DOHH2 (cell line): ENCODE measurements around the gene UQCRFS1.

Source experiments
- H3F3A ChIP-seq: fragments of 200-600 bp; sonication (generic), shearing (Covaris generic); 2 replicates; pipeline ENCODE4 v1.6.0; 2016; ENCODE audit warnings: antibody characterized with exemption, mild to moderate bottlenecking; ENCODE audit not compliant: control insufficient read depth, insufficient read depth
- H3K27ac ChIP-seq: fragments of 200-600 bp; sonication (generic); 2 replicates; pipeline ENCODE4 v1.5.1; 2014; ENCODE audit warnings: low read depth, mild to moderate bottlenecking, low read length, moderate library complexity
- H3K27me3 ChIP-seq: fragments of 200-600 bp; sonication (generic); 2 replicates; pipeline ENCODE4 v1.6.1; 2014; ENCODE audit warnings: mild to moderate bottlenecking, low read length, mixed read lengths; ENCODE audit not compliant: control insufficient read depth
- H3K36me3 ChIP-seq: fragments of 200-600 bp; sonication (generic); 2 replicates; pipeline ENCODE4 v1.6.1; 2014; ENCODE audit warnings: mild to moderate bottlenecking, low read length, moderate library complexity, mixed read lengths; ENCODE audit not compliant: control insufficient read depth
- H3K4me1 ChIP-seq: fragments of 200-600 bp; sonication (generic); 2 replicates; pipeline ENCODE4 v1.6.1; 2014; ENCODE audit warnings: mild to moderate bottlenecking, low read length, mixed read lengths; ENCODE audit not compliant: control insufficient read depth
- H3K4me2 ChIP-seq: fragments of 200-600 bp; sonication (generic); 2 replicates; pipeline ENCODE4 v1.6.0; 2014; ENCODE audit warnings: mild to moderate bottlenecking, low read length, moderate library complexity
- H3K4me3 ChIP-seq: fragments of 200-600 bp; sonication (generic); 2 replicates; pipeline ENCODE4 v1.5.1; 2014; ENCODE audit warnings: mild to moderate bottlenecking, low read length, mixed read lengths
- H3K79me2 ChIP-seq: fragments of 200-600 bp; sonication (generic); 2 replicates; pipeline ENCODE4 v1.6.1; 2014; ENCODE audit warnings: mild to moderate bottlenecking, low read length, mixed read lengths; ENCODE audit not compliant: control insufficient read depth
- H3K9me2 ChIP-seq: fragments of 200-600 bp; sonication (generic); replicated peaks from 2 replicates; pipeline ENCODE4 v1.6.1; 2014; ENCODE audit warnings: mild to moderate bottlenecking, low read length, mixed read lengths; ENCODE audit not compliant: control insufficient read depth
- H3K9me3 ChIP-seq: fragments of 200-600 bp; sonication (generic); 2 replicates; pipeline ENCODE4 v1.6.1; 2014; ENCODE audit warnings: antibody characterized with exemption, low read length, mixed read lengths; ENCODE audit not compliant: control insufficient read depth, insufficient read depth
- H4K20me1 ChIP-seq: fragments of 200-600 bp; sonication (generic); 2 replicates; pipeline ENCODE4 v1.6.0; 2014; ENCODE audit warnings: low read depth, mild to moderate bottlenecking, antibody characterized with exemption, low read length, moderate library complexity; ENCODE audit not compliant: control insufficient read depth, insufficient read depth
- CTCF ChIP-seq: fragments of 200-600 bp; sonication (generic); IDR thresholded peaks from one replicate; pipeline ENCODE4 v1.5.1; 2014; ENCODE audit warnings: antibody characterized with exemption, mild to moderate bottlenecking, low read depth, low read length; ENCODE audit not compliant: poor library complexity, severe bottlenecking
- EZH2phosphoT487 ChIP-seq: fragments of 200-600 bp; sonication (generic); IDR thresholded peaks from 2 replicates; pipeline ENCODE4 v1.6.1; 2017; ENCODE audit warnings: borderline replicate concordance, mild to moderate bottlenecking, antibody characterized with exemption, low read length, moderate library complexity, mixed read lengths

The UQCRFS1 gene

DNA sequence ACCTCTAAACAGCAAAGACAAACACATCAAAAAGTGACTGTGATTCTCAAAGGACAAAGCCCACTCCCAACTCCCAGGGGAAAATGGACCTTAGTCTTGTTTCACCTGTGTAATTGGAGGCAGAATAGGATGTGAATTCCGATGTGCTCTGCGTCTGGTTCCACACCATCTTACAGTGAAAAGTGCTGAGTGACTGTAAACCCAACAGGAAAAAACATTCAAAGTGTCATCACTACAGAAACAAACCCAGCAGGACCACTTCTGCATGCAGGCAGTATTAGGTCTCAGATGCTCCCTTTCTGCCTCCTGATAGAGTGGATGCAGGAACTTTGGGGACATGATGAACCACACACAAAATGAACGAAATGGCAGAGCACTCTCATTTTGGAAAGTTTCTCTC lies 6.5 kb downstream of the UQCRFS1 start:
- Histone ChIP-seq H3K79me2 (peaks cover 54% of the 10 kb centered on the region), H3K27ac (no peak overlapping the region), H3K36me3 (peaks cover 53% of the 10 kb centered on the region)

GRCh38 chr19:29202281-29202680 lies 10.7 kb downstream of the UQCRFS1 start:
- no peak overlapping the region for H3K4me2 ChIP-seq
- H3K36me3 ChIP-seq, result peaks cover 19% of the 10 kb centered on the region
- no peaks in the 10 kb centered on the region for H3K9me3 ChIP-seq
- H4K20me1 ChIP-seq, result peaks cover 9% of the 10 kb centered on the region; the same call in 1 of the 2 replicates
- H3K4me1 ChIP-seq, result no peaks in the 10 kb centered on the region
- H3K27ac ChIP-seq, result no peak overlapping the region
- peaks cover 10% of the 10 kb centered on the region; the same call in 1 of the 2 replicates for H3F3A ChIP-seq
- peaks cover 13% of the 10 kb centered on the region for H3K79me2 ChIP-seq
- H3K9me2 ChIP-seq, result no peaks in the 10 kb centered on the region
- TF ChIP-seq CTCF, result no peak
- TF ChIP-seq EZH2phosphoT487, result no peak
- no peaks in the 10 kb centered on the region for H3K27me3 ChIP-seq
- H3K4me3 ChIP-seq, result no peak overlapping the region

More for the DNA sequence above, 6.5 kb downstream of the UQCRFS1 start:
- no peaks in the 10 kb centered on the region for H3K27me3 ChIP-seq
- H3F3A ChIP-seq, result peaks cover 10% of the 10 kb centered on the region; the same call in 1 of the 2 replicates
- no peaks in the 10 kb centered on the region for H3K9me3 ChIP-seq
- no peak overlapping the region for H3K4me3 ChIP-seq
- H3K4me1 ChIP-seq, result peaks cover 4% of the 10 kb centered on the region
- no peak overlapping the region for H3K4me2 ChIP-seq
- peaks cover 22% of the 10 kb centered on the region for H4K20me1 ChIP-seq
- TF ChIP-seq CTCF (no peak), EZH2phosphoT487 (no peak)
- H3K9me2 ChIP-seq, result no peaks in the 10 kb centered on the region

GRCh38 chr19:29201855-29202254 lies 11.1 kb downstream of the UQCRFS1 start:
- Histone ChIP-seq H4K20me1 (peaks cover 7% of the 10 kb centered on the region; the same call in 1 of the 2 replicates), H3K4me1 (no peaks in the 10 kb centered on the region), H3K27me3 (no peaks in the 10 kb centered on the region), H3K9me3 (no peaks in the 10 kb centered on the region), H3K79me2 (peaks cover 10% of the 10 kb centered on the region), H3K9me2 (no peaks in the 10 kb centered on the region), H3K36me3 (peaks cover 16% of the 10 kb centered on the region), H3K4me2 (no peak overlapping the region), H3F3A (peaks cover 10% of the 10 kb centered on the region; the same call in 1 of the 2 replicates), H3K27ac (no peak overlapping the region), H3K4me3 (no peak overlapping the region)
- TF ChIP-seq CTCF (peak; percentile 19), EZH2phosphoT487 (no peak)

GRCh38 chr19:29194658-29195057 lies 18.3 kb downstream of the UQCRFS1 start:
- no peak overlapping the region for H3K4me3 ChIP-seq
- H4K20me1 ChIP-seq, result no peaks in the 10 kb centered on the region
- no peaks in the 10 kb centered on the region for H3K9me2 ChIP-seq
- no peaks in the 10 kb centered on the region for H3K9me3 ChIP-seq
- H3F3A ChIP-seq, result no peaks in the 10 kb centered on the region
- no peaks in the 10 kb centered on the region for H3K4me1 ChIP-seq
- H3K27ac ChIP-seq, result no peak overlapping the region
- no peaks in the 10 kb centered on the region for H3K27me3 ChIP-seq
- no peaks in the 10 kb centered on the region for H3K79me2 ChIP-seq
- no peak for TF ChIP-seq CTCF
- no peak for TF ChIP-seq EZH2phosphoT487
- H3K4me2 ChIP-seq, result no peak overlapping the region
- H3K36me3 ChIP-seq, result no peaks in the 10 kb centered on the region
